SIG-M5 treated with dmso at 0.1 percent for 504 hours (cell line): Measurements from ENCODE around the gene NETO1.
A peak's percentile ranks its signal among the peaks of the same experiment; 100 is the strongest.

Source experiments
- DNase-seq: peaks from one replicate; lab custom pipeline; 2025; ENCODE audit not compliant: unreplicated experiment; lab: John Stamatoyannopoulos, UW

NETO1 gene

DNA sequence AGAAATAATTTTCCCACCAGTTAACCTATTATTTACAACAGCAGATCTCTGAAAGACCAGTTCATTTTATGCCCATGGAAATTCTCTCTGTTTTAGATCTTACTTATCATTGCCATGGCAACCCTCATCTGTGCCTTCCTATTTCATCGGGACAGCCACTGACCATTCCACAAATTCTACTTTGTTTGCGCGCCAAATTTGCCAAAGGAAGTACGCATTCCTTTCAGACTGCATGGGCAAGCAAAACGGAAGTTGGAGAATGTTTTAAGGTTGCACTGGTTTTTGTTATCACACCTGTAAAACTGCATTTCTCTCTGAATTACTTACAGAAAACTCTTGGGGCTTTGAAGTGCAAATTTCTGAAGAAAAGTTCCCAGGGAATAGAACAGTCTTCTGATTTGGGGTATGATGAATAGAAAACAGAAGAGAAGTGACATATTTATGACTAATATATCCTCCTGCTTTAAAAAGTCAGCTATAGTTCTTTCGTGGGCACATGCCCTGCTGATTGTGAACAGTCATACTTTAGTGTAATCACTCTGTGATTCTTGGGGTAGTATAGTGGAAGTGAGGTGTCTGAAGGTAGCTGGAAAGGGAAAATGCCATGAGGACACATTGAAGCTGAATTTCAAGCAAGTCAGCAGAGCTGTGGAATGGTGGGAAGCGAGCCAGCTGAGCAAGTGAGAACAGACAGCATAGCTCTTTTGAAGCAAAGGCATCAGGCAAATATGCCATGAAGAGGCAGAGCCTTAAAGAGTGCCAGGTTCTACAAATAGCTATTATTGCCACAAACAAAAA lies 20.9 kb downstream of the NETO1 start:
- DNase-seq = no peak

DNA sequence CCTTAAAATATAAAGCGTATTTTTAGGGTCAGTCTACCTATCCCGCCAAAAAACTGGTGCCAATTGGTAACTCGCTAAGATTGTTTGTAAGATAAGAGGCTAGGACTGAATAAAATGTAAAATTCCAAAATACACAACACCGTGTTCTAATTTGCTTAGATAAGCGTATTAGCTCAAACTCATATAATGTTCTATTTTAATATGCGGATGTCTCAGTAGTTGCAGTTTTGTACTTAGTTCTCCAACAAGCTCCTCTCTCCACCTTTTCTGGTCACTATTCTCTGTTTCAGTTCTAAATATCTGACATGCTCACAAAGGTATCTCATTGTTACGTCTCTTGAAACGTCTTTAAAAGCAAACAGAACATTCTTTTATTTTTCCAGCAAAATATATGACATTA lies 24.0 kb downstream of the NETO1 start:
- no peak for DNase-seq

DNA sequence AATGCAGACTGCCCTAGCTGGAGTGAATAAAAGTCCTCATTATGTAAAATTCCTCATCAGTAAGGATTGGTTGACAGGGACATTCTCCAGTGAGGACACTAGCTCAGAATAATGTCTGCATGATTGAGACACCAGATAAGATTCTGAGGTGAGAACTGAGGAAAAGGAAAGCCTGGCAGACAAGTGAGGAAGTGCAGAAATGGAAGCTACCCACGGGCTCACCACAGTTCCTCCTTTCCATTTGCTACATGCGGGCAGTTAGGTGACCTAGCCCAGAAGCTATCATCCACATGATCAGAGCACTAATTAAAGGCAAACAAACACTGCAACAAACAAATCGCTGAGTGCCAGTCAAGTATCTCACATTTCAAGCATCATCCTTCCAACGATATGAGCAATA lies 27.7 kb downstream of the NETO1 start:
- DNase-seq = peak; percentile 0

DNA sequence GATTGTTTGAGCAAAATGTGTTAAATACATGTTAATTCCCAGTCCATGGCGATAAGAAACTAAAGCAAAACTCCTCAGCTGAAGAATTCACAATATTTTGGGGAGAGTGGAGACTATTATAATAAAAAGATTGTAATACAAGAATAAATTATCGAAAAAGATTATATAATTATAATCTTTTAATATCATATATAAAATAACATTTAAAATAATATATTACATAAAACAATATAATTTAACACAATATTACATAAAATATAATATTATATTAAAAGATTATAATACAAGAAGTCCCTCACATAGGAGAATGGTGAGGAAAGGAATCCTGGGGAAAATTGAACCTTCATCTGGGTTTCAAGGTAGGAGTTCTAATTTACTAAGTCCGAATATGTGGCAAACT lies 33.1 kb downstream of the NETO1 start:
- DNase-seq = no peak

DNA sequence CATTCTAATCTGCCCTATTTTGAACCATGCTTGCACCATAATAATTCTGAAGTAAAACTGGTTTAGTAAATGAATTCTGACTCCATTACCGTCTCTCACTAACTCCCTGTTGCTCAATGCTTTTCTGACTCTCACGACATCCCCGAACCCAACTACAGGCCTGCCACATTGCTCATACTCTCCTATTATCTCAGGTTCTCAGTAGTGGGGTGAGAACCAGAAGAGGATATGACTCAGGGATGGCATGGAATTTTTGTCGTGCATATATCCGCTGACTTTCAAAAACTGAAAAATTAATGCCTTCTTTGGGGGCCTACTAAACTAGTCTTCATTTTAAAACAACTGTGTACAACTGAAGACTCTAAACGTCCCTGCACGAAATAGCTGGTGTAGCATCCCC lies 34.3 kb downstream of the NETO1 start:
- no peak for DNase-seq

DNA sequence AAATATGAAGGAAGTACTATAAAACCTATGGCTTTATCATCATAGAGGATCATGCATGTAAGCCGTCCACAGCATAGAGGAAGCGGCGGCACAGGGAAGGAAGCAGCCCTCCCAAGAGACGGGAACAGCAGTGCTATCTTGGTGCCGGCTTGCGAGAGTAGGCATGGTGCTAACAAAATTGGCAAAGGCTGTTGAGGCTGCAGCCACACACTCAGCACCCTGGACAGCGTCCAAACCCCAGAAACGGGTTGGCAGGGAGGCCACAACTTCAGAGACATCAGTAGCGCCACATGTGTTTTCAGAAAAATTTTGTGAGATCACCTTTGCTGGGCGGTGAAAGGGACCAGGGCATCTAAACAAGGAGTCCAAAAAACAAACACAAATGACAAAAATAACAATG lies 37.7 kb downstream of the NETO1 start:
- no peak for DNase-seq

DNA sequence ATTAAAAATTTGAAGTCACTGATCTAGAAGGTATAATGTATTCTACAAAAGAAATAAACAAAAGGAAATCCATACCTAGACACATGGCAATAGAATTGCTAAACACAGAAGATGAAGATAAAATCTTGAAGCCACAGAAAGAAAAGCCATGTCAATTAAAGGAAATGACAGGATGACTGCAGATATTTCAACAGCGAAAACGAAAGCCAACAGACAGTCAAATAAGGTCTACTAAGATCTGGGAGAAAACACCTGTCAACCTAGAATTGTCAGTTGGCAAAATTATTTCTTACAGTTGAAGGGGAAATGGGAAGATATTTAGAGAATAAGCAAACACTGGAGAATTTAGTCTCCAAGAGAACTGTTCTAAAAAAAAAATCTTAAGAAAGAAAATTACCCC lies 39.2 kb downstream of the NETO1 start:
- DNase-seq = no peak

DNA sequence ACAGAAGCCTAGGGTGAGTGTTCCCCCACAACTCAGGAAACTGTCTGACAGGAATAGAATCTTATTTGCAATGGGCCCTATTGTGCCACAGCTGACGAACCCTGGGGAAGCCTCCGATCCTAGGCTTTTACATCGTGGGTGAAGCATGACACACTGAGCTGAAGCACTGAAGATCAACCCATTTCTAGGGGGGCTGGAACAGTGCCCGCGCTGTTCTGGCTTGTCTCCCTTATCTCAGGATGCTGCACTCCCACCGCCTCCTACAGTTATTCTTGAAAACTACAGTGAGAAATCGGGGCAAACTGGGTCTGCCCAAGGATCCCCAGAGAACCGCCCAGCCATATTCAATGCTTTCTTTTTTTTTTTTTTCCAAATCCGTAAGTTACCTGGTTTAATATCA lies 41.1 kb downstream of the NETO1 start:
- no peak for DNase-seq

DNA sequence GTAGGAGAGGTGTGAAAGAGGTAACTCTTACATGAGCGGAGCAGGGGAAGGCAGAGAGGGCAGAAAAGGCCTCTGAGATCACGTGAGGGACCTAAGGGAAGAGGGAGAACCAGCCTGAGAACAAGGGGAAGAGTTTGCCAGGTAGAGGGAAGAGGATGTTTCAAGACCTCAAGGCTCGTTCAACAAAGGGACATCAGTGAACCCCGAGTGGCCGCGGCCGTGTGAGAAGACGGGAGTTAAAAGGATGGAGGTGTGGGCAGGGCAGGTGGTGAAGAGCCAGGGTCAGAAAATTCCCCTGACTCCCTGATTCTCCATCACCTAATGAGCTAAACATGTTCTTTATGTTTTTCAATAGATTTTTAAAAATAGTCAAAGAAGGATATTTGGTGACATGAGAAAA lies 44.4 kb downstream of the NETO1 start:
- no peak for DNase-seq

DNA sequence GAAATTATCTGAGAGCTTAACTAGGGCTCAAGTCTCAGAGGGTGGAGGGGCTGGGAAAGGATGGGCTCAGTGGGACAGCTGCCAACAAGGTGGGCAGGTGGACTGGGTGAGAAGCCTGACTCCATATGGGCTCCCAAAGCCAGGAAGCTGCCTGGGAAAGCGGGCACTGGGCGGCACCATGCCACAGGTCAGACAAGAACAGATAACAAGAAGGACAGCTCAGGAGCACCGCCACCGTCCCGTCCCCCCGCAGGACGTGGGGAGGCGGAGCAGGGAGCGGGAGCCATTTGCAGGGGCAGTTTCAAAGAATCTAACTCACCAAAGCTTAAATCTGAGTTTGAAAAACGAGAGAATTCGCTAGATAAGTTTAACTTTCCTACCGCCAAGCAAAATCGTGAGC lies 45.6 kb downstream of the NETO1 start:
- DNase-seq = no peak

DNA sequence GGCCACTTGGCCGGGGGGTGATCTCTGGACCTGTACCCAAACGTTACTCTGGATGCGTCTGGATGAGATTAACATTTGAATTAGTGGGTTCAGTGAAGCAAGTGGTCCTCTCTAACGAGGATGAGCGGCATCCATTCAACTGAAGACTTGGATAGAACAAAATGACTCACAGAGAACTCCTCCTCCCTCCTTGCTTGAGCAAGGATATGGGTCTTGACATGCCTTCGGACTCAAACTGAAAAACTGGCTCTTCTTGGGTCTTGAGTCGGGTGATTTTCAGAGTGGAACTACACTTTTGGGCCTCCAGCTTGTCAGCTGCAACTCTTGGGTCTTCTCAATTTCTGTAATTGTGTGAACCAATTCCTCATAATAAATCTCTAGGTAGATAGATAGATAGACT lies 47.2 kb downstream of the NETO1 start:
- DNase-seq = no peak

DNA sequence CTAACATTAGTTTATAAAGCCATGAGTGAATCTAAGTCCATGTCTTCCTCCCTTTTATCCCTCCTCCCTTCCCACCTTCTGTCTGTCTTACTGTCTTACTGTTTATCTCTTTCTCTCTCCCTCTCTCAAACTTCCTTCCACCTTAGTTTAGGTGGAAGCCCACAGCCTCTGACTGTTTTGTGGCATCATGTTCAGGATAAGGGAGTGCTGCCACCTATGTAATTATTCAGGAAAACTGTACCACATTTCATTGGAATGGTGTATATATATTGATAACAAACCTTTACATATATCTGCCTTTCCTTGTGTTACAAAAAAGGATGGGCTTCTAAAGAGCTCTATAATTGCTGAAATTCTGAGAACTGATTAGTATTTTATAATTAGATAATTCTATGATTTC lies 48.7 kb downstream of the NETO1 start:
- DNase-seq = no peak

DNA sequence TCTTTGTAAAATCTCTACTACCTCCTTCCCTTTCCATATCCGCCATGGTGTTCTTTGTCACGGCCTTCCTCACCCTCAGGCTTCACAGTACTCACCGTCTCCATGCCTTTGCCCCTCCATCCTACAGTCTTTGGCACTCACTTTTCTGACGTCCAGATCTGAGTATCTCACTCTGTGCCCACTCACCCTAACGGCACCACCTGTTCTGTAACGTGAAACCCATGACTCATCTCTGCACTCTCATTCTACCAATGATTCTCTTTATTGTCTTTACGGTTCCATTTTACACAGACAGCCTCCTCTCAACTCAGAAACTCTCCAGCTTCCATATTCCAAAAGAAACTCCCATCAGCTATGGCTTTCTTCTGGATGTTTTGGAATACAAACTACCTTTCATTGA lies 56.7 kb downstream of the NETO1 start:
- DNase-seq = no peak

DNA sequence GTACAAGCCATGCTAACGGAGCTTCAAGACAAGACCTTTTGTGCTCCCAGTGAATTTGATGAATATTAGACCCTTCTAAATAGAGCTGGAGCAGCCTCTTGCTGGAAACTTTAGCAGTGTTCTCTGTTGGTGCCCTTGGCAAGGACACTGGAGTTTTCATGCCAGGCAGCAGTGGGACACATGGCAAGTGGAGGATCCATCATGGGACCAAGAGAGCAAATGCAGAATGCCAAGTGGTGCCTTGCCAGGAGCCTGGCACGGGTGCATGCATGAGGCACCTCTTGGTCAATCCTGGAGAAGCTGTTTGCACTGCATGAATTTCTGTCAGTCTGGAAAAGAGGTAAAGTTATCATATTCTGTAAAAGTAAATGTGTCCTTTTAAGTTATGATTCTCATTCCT lies 59.1 kb downstream of the NETO1 start:
- DNase-seq = no peak

DNA sequence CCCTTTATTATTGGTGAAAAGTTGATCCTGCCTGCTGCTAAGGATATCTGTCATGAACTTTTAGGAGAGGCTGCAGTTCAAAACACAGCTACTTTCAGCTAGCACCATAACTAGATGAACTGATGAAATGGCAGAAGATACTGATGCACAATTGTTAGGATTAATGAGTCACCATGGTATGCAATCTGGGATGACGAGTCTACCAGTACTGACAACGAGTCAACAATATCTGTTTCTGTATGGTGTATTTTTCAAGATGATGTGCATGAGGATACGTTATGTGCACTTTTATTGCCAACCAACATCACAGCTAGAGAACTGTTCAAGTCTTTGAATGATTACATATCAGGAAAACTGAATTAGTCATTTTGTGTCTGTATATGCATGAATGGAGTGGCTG lies 68.7 kb downstream of the NETO1 start:
- no peak for DNase-seq

DNA sequence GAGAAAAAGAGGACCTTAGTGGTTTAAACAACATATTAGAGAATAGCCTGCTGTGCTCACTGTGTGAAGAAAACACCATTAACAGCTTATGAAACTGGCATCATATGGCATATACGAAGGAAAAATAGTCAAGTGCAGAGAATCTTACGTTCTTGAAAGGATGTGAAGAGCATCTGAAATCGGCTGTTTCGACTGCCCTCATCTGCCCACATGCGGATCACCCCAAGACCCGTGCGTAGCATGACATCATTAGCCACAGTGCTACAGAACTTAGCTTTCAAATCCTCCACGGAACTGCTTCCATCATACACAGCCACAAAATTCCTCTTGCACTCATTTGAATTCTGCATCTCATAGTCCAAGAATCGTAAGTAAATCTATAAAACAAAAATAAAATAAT lies 84.3 kb downstream of the NETO1 start:
- DNase-seq = no peak

DNA sequence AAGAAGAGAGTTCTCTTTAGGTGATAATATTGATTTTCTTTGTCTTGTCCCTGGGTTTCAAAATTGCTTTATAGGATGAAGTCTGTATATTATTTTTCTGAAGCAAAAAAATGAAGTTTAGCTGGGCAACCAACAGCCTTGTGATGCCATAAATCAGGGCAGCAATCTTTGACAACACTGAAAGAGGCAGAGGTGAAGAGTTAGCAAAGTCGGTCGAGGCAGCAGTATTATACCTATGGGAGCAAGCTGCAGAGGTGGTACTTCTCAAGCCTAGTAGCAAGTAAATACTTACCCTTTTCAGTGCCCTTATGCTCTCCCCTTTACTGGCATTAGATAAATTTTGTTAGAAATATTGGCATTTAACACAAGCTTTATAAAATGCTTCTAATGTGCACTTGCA lies 92.9 kb downstream of the NETO1 start:
- no peak for DNase-seq

DNA sequence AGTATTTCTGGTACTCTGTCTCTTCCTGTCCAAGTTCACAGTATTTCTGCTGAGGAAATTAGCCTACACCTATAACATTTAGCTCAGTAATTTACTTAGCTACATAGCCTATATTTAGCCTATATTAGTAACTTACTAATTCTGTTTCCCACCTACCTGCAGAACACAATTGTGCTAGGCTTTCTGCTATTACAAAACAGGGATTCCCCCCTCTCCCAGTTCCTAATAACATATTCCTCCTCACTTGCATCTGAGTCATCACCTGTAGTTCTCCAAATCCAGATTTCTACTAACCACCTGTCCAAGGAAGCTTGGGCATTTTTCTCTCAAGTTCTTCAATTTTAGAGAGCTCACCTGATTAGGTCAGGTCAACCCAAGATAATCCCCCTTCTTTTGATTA lies 94.9 kb downstream of the NETO1 start:
- no peak for DNase-seq

DNA sequence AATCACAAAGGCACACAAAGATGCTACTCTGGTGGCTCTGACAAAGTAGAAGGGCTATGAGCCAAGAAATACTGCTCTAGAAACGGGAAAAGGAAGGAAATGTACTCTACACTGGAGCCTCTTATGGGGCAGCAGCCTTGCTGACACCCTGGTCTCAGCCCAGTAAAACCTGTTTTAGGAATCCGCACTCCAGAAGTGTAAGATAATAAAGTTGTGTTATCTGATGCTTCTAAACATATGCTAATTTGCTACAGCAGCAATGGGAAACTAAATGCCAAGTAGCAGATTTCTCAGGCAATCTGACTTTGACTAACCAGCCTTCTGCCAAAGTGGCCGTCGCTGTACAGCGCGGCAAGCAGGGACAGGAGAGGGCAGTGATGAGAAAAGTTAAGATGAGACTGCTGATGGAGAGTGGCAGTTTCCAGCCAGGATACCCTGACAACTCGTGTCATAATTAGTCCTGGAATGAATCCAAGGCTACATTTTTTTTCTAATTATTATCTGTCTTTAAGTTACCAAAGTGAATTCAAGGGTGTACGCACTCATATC lies 99.0 kb downstream of the NETO1 start:
- no peak for DNase-seq

DNA sequence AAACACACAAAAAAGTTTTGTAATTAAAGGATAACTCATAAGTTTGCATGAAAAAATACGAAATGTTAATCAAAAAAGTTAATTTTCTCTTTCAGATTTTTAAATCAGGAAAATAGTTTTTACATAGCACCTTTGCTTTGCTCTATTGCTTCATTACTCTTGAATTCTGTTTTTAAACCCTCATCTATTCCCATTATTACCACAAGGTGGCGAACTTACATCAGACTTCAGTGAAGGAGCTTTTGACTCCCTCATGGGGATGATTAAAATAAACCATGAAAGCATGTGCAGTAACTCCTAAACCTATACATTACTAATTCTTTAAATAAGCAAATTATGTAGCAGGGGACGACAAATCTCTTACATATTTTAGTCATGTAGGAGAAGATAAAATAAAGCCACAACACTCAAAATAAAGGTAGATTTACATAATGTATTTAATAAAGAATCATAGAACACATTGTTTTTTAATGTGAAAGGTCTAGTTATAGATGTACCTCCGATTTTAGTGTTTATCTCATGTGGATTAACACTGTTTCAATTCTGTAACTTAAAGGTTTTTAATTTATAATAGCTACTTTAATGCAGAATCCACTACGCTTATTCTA lies 105.2 kb downstream of the NETO1 start:
- peak; percentile 71 for DNase-seq

DNA sequence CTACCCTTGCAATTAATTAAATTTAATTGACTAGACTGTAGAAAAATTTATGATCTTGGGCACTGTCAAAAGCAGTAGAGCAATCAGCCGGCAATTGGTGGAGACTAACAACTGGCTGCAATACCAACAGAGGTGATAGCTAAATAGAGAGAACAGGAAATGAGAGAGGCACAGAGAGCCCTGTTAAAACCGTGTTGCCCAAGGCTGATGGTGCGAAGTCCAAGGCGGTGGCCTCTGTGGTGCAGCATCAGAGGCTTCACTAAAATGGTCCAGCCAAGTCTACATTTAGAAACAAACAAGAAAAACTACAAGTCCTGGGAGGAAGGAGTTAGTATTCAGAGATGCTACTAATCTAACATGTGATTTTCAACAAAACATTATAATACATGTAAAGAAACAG lies 115.6 kb downstream of the NETO1 start:
- DNase-seq = no peak

DNA sequence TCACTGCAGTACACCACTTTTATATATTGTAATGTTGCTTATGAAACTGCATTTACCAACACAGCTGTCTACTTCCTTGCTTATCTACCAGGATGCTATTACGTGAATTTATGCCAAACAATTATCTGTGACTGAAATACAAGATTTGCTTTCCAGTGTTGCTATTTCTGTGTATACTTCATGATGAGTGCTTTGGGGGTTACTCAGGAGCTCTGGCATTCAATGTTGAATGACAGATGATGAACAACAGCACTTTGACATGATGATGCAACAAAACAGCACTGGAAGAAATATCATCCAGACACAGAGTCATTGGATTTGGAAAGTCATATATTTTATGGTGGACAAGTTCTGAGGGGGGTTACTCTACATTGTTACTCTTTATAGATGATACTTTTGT lies 125.8 kb downstream of the NETO1 start:
- DNase-seq = no peak

DNA sequence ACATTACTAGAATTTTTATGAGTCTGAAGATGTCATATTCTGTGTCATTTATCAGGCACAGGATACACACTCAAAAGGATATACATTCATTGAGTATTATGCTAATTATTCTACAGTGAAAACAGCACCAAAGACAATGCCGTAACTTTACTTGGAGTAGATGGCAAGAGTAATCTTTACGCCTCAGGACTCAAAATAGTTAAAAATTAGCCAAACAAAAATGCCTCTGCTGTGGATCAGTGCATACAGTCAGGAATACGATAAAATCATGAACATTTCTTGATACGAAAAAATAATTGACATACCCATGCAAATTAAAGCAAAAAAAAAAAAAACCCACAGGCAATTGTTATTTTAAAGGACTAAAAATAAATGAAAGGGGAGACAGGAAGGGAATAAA lies 129.7 kb downstream of the NETO1 start:
- DNase-seq = no peak
